ENCODE measurements around the gene FBXL16.

The FBXL16 gene

GRCh38 chr16:643050-643368 is 62.6 kb downstream of the FBXL16 start:
- peak overlapping the region; percentile 52 for H3K4me3 ChIP-seq (ENCODE audit: low read length)
- no peak for DNase-seq (ENCODE audit: low read depth)
- TF ChIP-seq CTCF (conservative IDR thresholded peaks at IDR 0.05; ENCODE audit: low read depth, low read length): no peak
